Epithelial cell of esophagus (primary cell): ENCODE results near the gene TM4SF4.
A peak's percentile ranks its signal among the peaks of the same experiment; 100 is the strongest.
"Not testable (repeated sequence)": the region's sequence is repeated elsewhere in the genome, so short reads cannot be mapped to it uniquely, and the experiment has no call there.

Experiments used
- DNase-seq: peaks from one replicate; pipeline ENCODE4 v3.0.0; 2010; ENCODE audit warnings: low read depth
- H3K4me3 ChIP-seq: 2 replicates; pipeline ENCODE4 v1.5.1; 2011; ENCODE audit warnings: mild to moderate bottlenecking, low read length, control low read depth
- CTCF ChIP-seq: IDR thresholded peaks from 2 replicates; pipeline ENCODE4 v1.5.1; 2011; ENCODE audit warnings: low read depth, mild to moderate bottlenecking, low read length, control low read depth, inconsistent platforms; ENCODE audit not compliant: insufficient read depth; ENCODE audit errors: missing control alignments

TM4SF4 gene

GRCh38 chr3:149442851-149443544 is 31.5 kb upstream of the TM4SF4 start:
- DNase-seq: peak; percentile 79
- no peak for TF ChIP-seq CTCF
- H3K4me3 ChIP-seq: no peak overlapping the region

GRCh38 chr3:149443545-149443912 is 31.0 kb upstream of the TM4SF4 start:
- no peak overlapping the region for H3K4me3 ChIP-seq
- DNase-seq: no peak

GRCh38 chr3:149444867-149445266 is 29.6 kb upstream of the TM4SF4 start:
- not testable (repeated sequence) for H3K4me3 ChIP-seq, DNase-seq

More at GRCh38 chr3:149443545-149443912, 31.0 kb upstream of the TM4SF4 start:
- TF ChIP-seq CTCF: no peak

- no peak for TF ChIP-seq CTCF
- DNase-seq: peak; percentile 58
- no peak overlapping the region for H3K4me3 ChIP-seq
These were observed 26.1 kb upstream of the TM4SF4 start for GRCh38 chr3:149448331-149448831.

GRCh38 chr3:149449182-149449581 is 25.3 kb upstream of the TM4SF4 start:
- no peak for DNase-seq
- no peak for TF ChIP-seq CTCF
- H3K4me3 ChIP-seq: no peak overlapping the region

GRCh38 chr3:149449799-149450198 is 24.7 kb upstream of the TM4SF4 start:
- H3K4me3 ChIP-seq: no peak overlapping the region
- no peak for DNase-seq

GRCh38 chr3:149450281-149450680 is 24.2 kb upstream of the TM4SF4 start:
- TF ChIP-seq CTCF: no peak
- no peak for DNase-seq

More at GRCh38 chr3:149449799-149450198, 24.7 kb upstream of the TM4SF4 start:
- TF ChIP-seq CTCF: no peak

More at GRCh38 chr3:149450281-149450680, 24.2 kb upstream of the TM4SF4 start:
- no peak overlapping the region for H3K4me3 ChIP-seq
